Kidney glomerular epithelial cell (primary cell): ENCODE data around the gene HPGDS.
"Not testable (repeated sequence)": the region's sequence is repeated elsewhere in the genome, so short reads cannot be mapped to it uniquely, and the experiment has no call there.

ENCODE experiments used
- DNase-seq: peaks from one replicate; lab custom pipeline; 2025; lab: John Stamatoyannopoulos, UW

The HPGDS gene

GRCh38 chr4:94357624-94358023 is 15.0 kb upstream of the HPGDS start:
- DNase-seq = no peak

GRCh38 chr4:94356444-94356843 is 13.8 kb upstream of the HPGDS start:
- DNase-seq = no peak

- no peak for DNase-seq
Measured at GRCh38 chr4:94354474-94354896, 11.8 kb upstream of the HPGDS start.

- no peak for DNase-seq
Measured at GRCh38 chr4:94352996-94353395, 10.4 kb upstream of the HPGDS start.

- no peak for DNase-seq
Measured at GRCh38 chr4:94352163-94352562, 9.5 kb upstream of the HPGDS start.

GRCh38 chr4:94351319-94351718 is 8.7 kb upstream of the HPGDS start:
- no peak for DNase-seq

GRCh38 chr4:94350095-94350494 is 7.5 kb upstream of the HPGDS start:
- no peak for DNase-seq

GRCh38 chr4:94349193-94349592 is 6.6 kb upstream of the HPGDS start:
- no peak for DNase-seq

- no peak for DNase-seq
Measured at GRCh38 chr4:94348666-94349065, 6.0 kb upstream of the HPGDS start.

- no peak for DNase-seq
Measured at GRCh38 chr4:94346541-94346940, 3.9 kb upstream of the HPGDS start.

- no peak for DNase-seq
Measured at GRCh38 chr4:94345969-94346368, 3.3 kb upstream of the HPGDS start.

GRCh38 chr4:94345266-94345665 is 2.6 kb upstream of the HPGDS start:
- DNase-seq = no peak

GRCh38 chr4:94344457-94344856 is 1.8 kb upstream of the HPGDS start:
- DNase-seq = no peak

GRCh38 chr4:94341481-94342370 is 910 bp downstream of the HPGDS start:
- DNase-seq = no peak

- DNase-seq = no peak
Measured at GRCh38 chr4:94339779-94340178, 2.9 kb downstream of the HPGDS start.

GRCh38 chr4:94338681-94339351 is 3.8 kb downstream of the HPGDS start:
- no peak for DNase-seq

- not testable (repeated sequence) for DNase-seq
Measured at GRCh38 chr4:94336791-94337190, 5.8 kb downstream of the HPGDS start.

GRCh38 chr4:94336303-94336702 is 6.3 kb downstream of the HPGDS start:
- DNase-seq = no peak

- no peak for DNase-seq
Measured at GRCh38 chr4:94334962-94335361, 7.7 kb downstream of the HPGDS start.

- DNase-seq = no peak
Measured at GRCh38 chr4:94334476-94334875, 8.2 kb downstream of the HPGDS start.

- DNase-seq = no peak
Measured at GRCh38 chr4:94333866-94334265, 8.8 kb downstream of the HPGDS start.

- no peak for DNase-seq
Measured at GRCh38 chr4:94332983-94333590, 9.5 kb downstream of the HPGDS start.

- DNase-seq = no peak
Measured at GRCh38 chr4:94329933-94330332, 12.7 kb downstream of the HPGDS start.
